ENCODE measurements around the gene AGO1. TPM values are rescaled to one million over a fixed set of nuclear protein-coding genes. Genes with fewer than 3 reads are reported as not detected.

Gene AGO1
- total and polyA plus RNA-seq, 10 donors = 2.3 to 38.2 (median 31.0) TPM

- Histone ChIP-seq H3K4me3 (no peak overlapping the region), H3K27me3 (replicated peaks in 1 of 7) (no peaks in the 10 kb centered on the region), H3K4me1 (peaks cover 0 to 15% (median 0%) of the 10 kb centered on the region in 6 donors), H3K36me3 (peaks cover 1 to 99% (median 71%) of the 10 kb centered on the region in 6 donors), H3K9me3 (no peaks in the 10 kb centered on the region), H3K27ac (no peak overlapping the region)
- 91 to 100% (median 94%) methylated on average over 2 of the region's 2 CpGs for WGBS, 5 donors
- intact Hi-C loops (cut with DNase I; ENCODE audit: low total_unique reads) = no loop called here
- TF ChIP-seq POLR2AphosphoS5 (IDR thresholded peaks at IDR 0.05) = no peak
- TF ChIP-seq CTCF (IDR thresholded peaks at IDR 0.05 in 8 of 11, conservative IDR thresholded peaks at IDR 0.05 in 3 of 11) = no peak
- TF ChIP-seq POLR2A (IDR thresholded peaks at IDR 0.05) = no peak
- no peak for DNase-seq
These were observed 19.7 kb downstream of the AGO1 start for GRCh38 chr1:35902671-35903070.

GRCh38 chr1:35914717-35915116 lies 31.7 kb downstream of the AGO1 start:
- WGBS, 5 donors = 92 to 100% (median 94%) methylated on average over 1 of the region's 1 CpG

GRCh38 chr1:35915693-35916092 lies 32.7 kb downstream of the AGO1 start:
- Histone ChIP-seq H3K9me3 (no peaks in the 10 kb centered on the region), H3K27me3 (replicated peaks in 1 of 7) (no peaks in the 10 kb centered on the region), H3K4me1 (no peaks in the 10 kb centered on the region), H3K27ac (no peak overlapping the region), H3K36me3 (peaks cover 2 to 100% (median 88%) of the 10 kb centered on the region in 6 donors), H3K4me3 (no peak overlapping the region)
- DNase-seq = no peak
- 73 to 95% (median 87%) methylated on average over 2 of the region's 2 CpGs for WGBS, 5 donors
- TF ChIP-seq POLR2A (IDR thresholded peaks at IDR 0.05) (no peak), POLR2AphosphoS5 (IDR thresholded peaks at IDR 0.05) (no peak), CTCF (IDR thresholded peaks at IDR 0.05 in 8 of 11, conservative IDR thresholded peaks at IDR 0.05 in 3 of 11) (no peak)
- intact Hi-C loops (cut with DNase I; ENCODE audit: low total_unique reads) = no loop called here

More at GRCh38 chr1:35914717-35915116, 31.7 kb downstream of the AGO1 start:
- H3K27me3 ChIP-seq (replicated peaks in 1 of 7) = no peaks in the 10 kb centered on the region
- DNase-seq = no peak
- no peak for TF ChIP-seq POLR2AphosphoS5 (IDR thresholded peaks at IDR 0.05)
- TF ChIP-seq POLR2A (IDR thresholded peaks at IDR 0.05) = no peak
- TF ChIP-seq CTCF (IDR thresholded peaks at IDR 0.05 in 8 of 11, conservative IDR thresholded peaks at IDR 0.05 in 3 of 11) = no peak
- intact Hi-C loops (cut with DNase I; ENCODE audit: low total_unique reads) = no loop called here
- H3K4me1 ChIP-seq = no peaks in the 10 kb centered on the region
- peaks cover 2 to 100% (median 91%) of the 10 kb centered on the region in 6 donors for H3K36me3 ChIP-seq
- no peak overlapping the region for H3K4me3 ChIP-seq
- H3K27ac ChIP-seq = no peak overlapping the region
- H3K9me3 ChIP-seq = no peaks in the 10 kb centered on the region

DNA sequence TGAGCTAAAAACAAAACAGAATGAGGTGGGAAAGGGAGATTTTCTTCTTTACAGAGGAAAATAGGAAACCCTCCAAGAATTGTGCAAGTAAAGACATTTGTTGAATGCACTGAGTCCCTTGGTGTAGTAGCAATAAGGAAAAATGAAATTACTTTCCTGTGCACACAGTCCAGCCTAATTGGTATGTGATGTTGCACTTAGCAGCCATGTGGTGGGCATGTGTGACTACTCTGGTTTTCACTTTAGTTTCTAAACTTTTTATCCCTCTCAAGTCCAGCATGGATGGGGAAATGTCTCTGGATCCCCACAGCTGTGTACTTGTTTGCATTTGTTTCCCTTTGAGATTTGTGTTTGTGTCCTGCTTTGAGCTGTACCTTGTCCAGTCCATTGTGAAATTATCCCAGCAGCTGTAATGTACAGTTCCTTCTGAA lies 40.8 kb downstream of the AGO1 start:
- no peak overlapping the region for H3K4me3 ChIP-seq
- no peaks in the 10 kb centered on the region for H3K9me3 ChIP-seq
- H3K27me3 ChIP-seq (replicated peaks in 1 of 7) = no peaks in the 10 kb centered on the region
- intact Hi-C loops (cut with DNase I; ENCODE audit: low total_unique reads) = no loop called here
- no peak for DNase-seq
- H3K36me3 ChIP-seq = peaks cover 0 to 45% (median 17%) of the 10 kb centered on the region in 6 donors
- no peak overlapping the region for H3K27ac ChIP-seq
- TF ChIP-seq POLR2AphosphoS5 (IDR thresholded peaks at IDR 0.05) (no peak), CTCF (IDR thresholded peaks at IDR 0.05 in 8 of 11, conservative IDR thresholded peaks at IDR 0.05 in 3 of 11) (no peak), POLR2A (IDR thresholded peaks at IDR 0.05) (no peak)
- no peaks in the 10 kb centered on the region for H3K4me1 ChIP-seq
